K562 (cell line): Measurements from ENCODE around the gene ZNF512B. TPM values are rescaled to one million over a fixed set of nuclear protein-coding genes. Genes with fewer than 3 reads are reported as not detected.
A peak's percentile ranks its signal among the peaks of the same experiment; 100 is the strongest.

Experiments used
- ATAC-seq: fragments of 200-7000 bp; cut with Tn5 transposase; 3 replicates; pipeline ENCODE4 v1.9.1; 2020; ENCODE audit warnings: moderate library complexity
- BruUV-seq: library from RNA; stranded (reverse); fragments of 400-500 nt; replicated peaks from 2 replicates; lab custom pipeline; 2021; lab: Mats Ljungman, UMichigan
- CTCF ChIA-PET: fragments of 300-600 bp; formaldehyde crosslinking; extraction: SDS; loops from one replicate; lab custom pipeline; 2021; ENCODE audit warnings: low intra/inter-chr PET ratio; lab: Yijun Ruan, JAX
- POLR2A ChIA-PET: fragments of 300-600, 350-650 bp; sonication (Branson Sonifier 250); formaldehyde crosslinking; extraction: SDS; loops from one replicate; lab custom pipeline; 2021; ENCODE audit warnings: antibody characterized with exemption, inconsistent platforms; lab: Yijun Ruan, JAX
- DNase-seq, 4 experiments: peaks; one replicate each; pipeline versions ENCODE4 v3.0.0 to v3.0.0-alpha.2; 2011 to 2018; ENCODE audit warnings: low spot score in 3 of 4, mixed read lengths in 3 of 4; ENCODE audit errors: extremely low read depth in 1 of 4
- FAIRE-seq: peaks from 2 replicates; lab custom pipeline; 2011; peaks lifted over from hg19 to GRCh38; lab: Jason Lieb, UNC
- H2AFZ ChIP-seq: 2 replicates; pipeline ENCODE4 v1.6.0; 2011; ENCODE audit warnings: low read depth, low read length, control low read depth, inconsistent platforms
- H3K27ac ChIP-seq: fragments of 200-600 bp; 3 replicates; pipeline ENCODE4 v1.8.0; 2011; ENCODE audit warnings: low read depth, mild to moderate bottlenecking, control low read depth, inconsistent platforms, low read length, moderate library complexity, mixed read lengths; ENCODE audit errors: extremely low read depth
- H3K27me3 ChIP-seq, 2 experiments: fragments of 300-600 bp in 1 of 2; 2 replicates in 1 of 2; 3 replicates in 1 of 2; pipeline versions ENCODE4 v1.6.0 to v1.8.0; 2011; ENCODE audit warnings: inconsistent platforms in 2 of 2, low read length in 2 of 2, mild to moderate bottlenecking in 1 of 2, mixed read lengths in 1 of 2, moderate library complexity in 1 of 2; ENCODE audit not compliant: control insufficient read depth in 2 of 2, insufficient read depth in 2 of 2
- H3K36me3 ChIP-seq: fragments of 300-600 bp; 3 replicates; pipeline ENCODE4 v1.8.0; 2011; ENCODE audit warnings: mild to moderate bottlenecking, low read length, inconsistent platforms; ENCODE audit not compliant: control insufficient read depth, insufficient read depth
- H3K4me1 ChIP-seq, 2 experiments: fragments of 200-600 bp in 1 of 2; replicated peaks in 1 of 2; 2 replicates in 1 of 2; 3 replicates in 1 of 2; pipeline versions ENCODE4 v1.5.1 to v1.8.0; 2011; ENCODE audit warnings: inconsistent platforms in 2 of 2, low read length in 2 of 2, mild to moderate bottlenecking in 1 of 2, mixed read lengths in 1 of 2, moderate library complexity in 1 of 2; ENCODE audit not compliant: control insufficient read depth in 2 of 2, insufficient read depth in 2 of 2
- H3K4me2 ChIP-seq: 2 replicates; pipeline ENCODE4 v1.6.1; 2011; ENCODE audit warnings: low read length, control low read depth, inconsistent platforms, mixed read lengths; ENCODE audit not compliant: insufficient read depth
- H3K4me3 ChIP-seq: fragments of 200-600 bp; sonication (generic), shearing (Covaris generic); 2 replicates; pipeline ENCODE4 v1.5.1; 2016; ENCODE audit warnings: control low read depth, inconsistent platforms
- H3K79me2 ChIP-seq: fragments of 200-600 bp; 3 replicates; pipeline ENCODE4 v1.8.0; 2011; ENCODE audit warnings: low read length, inconsistent platforms; ENCODE audit not compliant: control insufficient read depth, insufficient read depth
- H3K9ac ChIP-seq, 2 experiments: 2 replicates each; pipeline versions ENCODE4 v1.6.0 to v1.6.1; 2011; ENCODE audit warnings: low read depth in 2 of 2, low read length in 2 of 2, control low read depth in 1 of 2, inconsistent platforms in 1 of 2, mild to moderate bottlenecking in 1 of 2, mixed read lengths in 1 of 2; ENCODE audit not compliant: insufficient read depth in 1 of 2
- H3K9me1 ChIP-seq: one replicate; pipeline ENCODE4 v1.6.0; 2011; ENCODE audit warnings: inconsistent platforms, mild to moderate bottlenecking, low read length, moderate library complexity; ENCODE audit not compliant: control insufficient read depth, insufficient read depth
- H3K9me3 ChIP-seq: replicated peaks from 2 replicates; pipeline ENCODE4 v1.5.1; 2011; ENCODE audit warnings: low read depth, low read length, inconsistent platforms; ENCODE audit not compliant: control insufficient read depth, insufficient read depth
- H4K20me1 ChIP-seq: replicated peaks from 2 replicates; pipeline ENCODE4 v1.6.1; 2011; ENCODE audit warnings: low read length, inconsistent platforms, mixed read lengths; ENCODE audit not compliant: control insufficient read depth, insufficient read depth
- CCAR2 ChIP-seq: fragments of 200-400 bp; formaldehyde crosslinking; IDR thresholded peaks from 2 replicates; pipeline ENCODE4 v1.6.1; 2017; ENCODE audit warnings: mild to moderate bottlenecking, low read depth, low read length
- EWSR1 ChIP-seq: fragments of 450-650 bp; IDR thresholded peaks from 2 replicates; pipeline ENCODE4 v1.6.1; 2018; ENCODE audit warnings: borderline replicate concordance, mild to moderate bottlenecking, low read depth, moderate library complexity; ENCODE audit not compliant: partially characterized antibody
- JUN ChIP-seq, 2 experiments: sonication (generic) in 1 of 2; formaldehyde crosslinking in 1 of 2; IDR thresholded peaks; 2 replicates each; pipeline versions ENCODE4 v1.6.1 to v1.8.0; 2012 to 2022; ENCODE audit warnings: borderline replicate concordance in 2 of 2, mild to moderate bottlenecking in 2 of 2, improper control_type of control experiment in 1 of 2, low read depth in 1 of 2, low read length in 1 of 2, missing genetic modification reagents in 1 of 2
- MEF2D ChIP-seq: conservative IDR thresholded peaks from 2 replicates; pipeline ENCODE4 v1.6.1; 2016; ENCODE audit warnings: low read depth, missing genetic modification characterization, missing compliant biosample characterization
- POLR2B ChIP-seq: fragments of 450-650 bp; IDR thresholded peaks from 2 replicates; pipeline ENCODE4 v1.6.1; 2018; ENCODE audit warnings: low read depth; ENCODE audit not compliant: partially characterized antibody
- RBM17 ChIP-seq: fragments of 200-400 bp; formaldehyde crosslinking; IDR thresholded peaks from 2 replicates; pipeline ENCODE4 v1.6.1; 2017; ENCODE audit warnings: low read depth, mild to moderate bottlenecking, low read length, borderline replicate concordance
- SMAD1 ChIP-seq: fragments of 150-350 bp; IDR thresholded peaks from 2 replicates; pipeline ENCODE4 v1.6.1; 2014; ENCODE audit warnings: low read length, low read depth; ENCODE audit not compliant: partially characterized antibody
- ZNF436 ChIP-seq: fragments of 250-450, 450-650 bp; sonication (Bioruptor Pico); formaldehyde crosslinking; IDR thresholded peaks from 2 replicates; pipeline ENCODE4 v1.7.0; 2020; ENCODE audit warnings: mild to moderate bottlenecking
- WGBS: fragments of 100-300 bp; shearing (Covaris generic); methylation state at CpG from one replicate; pipeline ENCODE4 v1.1.6; 2016; ENCODE audit warnings: low coverage, mixed read lengths; ENCODE audit not compliant: insufficient coverage; ENCODE audit errors: missing lambda C conversion rate; 5-methylcytosine and 5-hydroxymethylcytosine counted together
- in situ Hi-C: fragments of 300-500 bp; cut with MboI; formaldehyde crosslinking; loops from 4 replicates; pipeline ENCODE4 v1.15.0; 2018; ENCODE audit warnings: inconsistent platforms, mixed read lengths
- intact Hi-C: fragments of 100-400 bp; cut with micrococcal nuclease; formaldehyde crosslinking; loops from 2 replicates; pipeline ENCODE4 v1.14.2; 2022
- polyA plus RNA-seq, 8 experiments: library from polyadenylated mRNA; depleted of rRNA in 4 of 8; stranded (reverse) in 5 of 8; unstranded in 3 of 8; fragments of >200 nt; fragmentation: Nextera tagmentation in 2 of 8; fragmentation: Illumina TruSeq in 1 of 8; extraction: Ambion mirVana in 2 of 8; extraction: Trizol in 1 of 8; gene quantifications; 2 replicates each; pipeline versions ENCODE4 v1.2.1 to v1.2.3, GENCODE V29; 2011 to 2014; ENCODE audit warnings: inconsistent platforms in 1 of 8, missing spikeins in 1 of 8
- total RNA-seq, 7 experiments: library from RNA; depleted of rRNA in 6 of 7; stranded (reverse); fragments of >200 nt in 6 of 7; fragmentation: Illumina TruSeq in 2 of 7; extraction: Trizol in 2 of 7; gene quantifications; 2 replicates each; pipeline versions ENCODE4 v1.2.1 to v1.2.3, GENCODE V29; 2011 to 2021; ENCODE audit warnings: low replicate concordance in 1 of 7
- TF ChIP-seq, protein P1 (sequence below): fragments of 250-450 bp; sonication (Bioruptor Pico); IDR thresholded peaks from 2 replicates; pipeline ENCODE4 v1.4.0; 2020; ENCODE audit warnings: borderline replicate concordance

ZNF512B gene
- total and polyA plus RNA-seq, 9 of the 15 experiments (the other 6 are each of a cell fraction or from before 2014, with no cell fraction given), result 0.01 to 27.8 (median 8.2) TPM

DNA sequence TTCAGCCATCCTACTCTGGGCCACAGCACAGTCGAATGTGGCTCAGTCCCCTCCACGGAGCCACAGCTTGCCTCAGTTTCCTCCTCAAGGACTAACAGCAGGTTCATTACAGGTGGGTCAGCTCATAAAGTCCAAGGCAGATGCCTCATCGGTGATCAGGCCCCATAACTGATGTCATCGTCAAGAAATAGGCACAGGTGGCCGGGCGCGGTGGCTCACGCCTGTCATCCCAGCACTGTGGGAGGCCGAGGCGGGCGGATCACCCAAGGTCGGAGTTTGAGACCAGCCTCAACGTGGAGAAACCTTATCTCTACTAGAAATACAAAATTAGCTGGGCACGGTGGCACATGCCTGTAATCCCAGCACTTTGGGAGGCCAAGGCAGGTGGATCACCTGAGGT lies 17.0 kb downstream of the ZNF512B start:
- no TSS peak for BruUV-seq
- ATAC-seq (no peak), FAIRE-seq (no peak), DNase-seq (no peak)
- POLR2A ChIA-PET, result interaction anchor here (0.7 kb wide), 1 partner anchor 88 kb away, joined by 3 read pairs; no protein-coding TSS in a partner anchor
- peaks cover 21% of the 10 kb centered on the region for H3K9me1 ChIP-seq
- peak overlapping the region in 1 of 2 experiments; percentile 55; a peak in 2 of 4 replicates for H3K9ac ChIP-seq
- TF ChIP-seq POLR2B (no peak), MEF2D (tag) (no peak), EWSR1 (no peak), ZNF436 (CRISPR knock-in tag) (no peak), RBM17 (no peak), JUN (IDR thresholded peaks at IDR 0.05; ENCODE audit: borderline replicate concordance, low read depth, low read length) (no peak), JUN (CRISPR knock-in tag; IDR thresholded peaks at IDR 0.05; ENCODE audit: borderline replicate concordance) (no peak), CCAR2 (no peak), SMAD1 (no peak)
- TF ChIP-seq, protein P1, sequence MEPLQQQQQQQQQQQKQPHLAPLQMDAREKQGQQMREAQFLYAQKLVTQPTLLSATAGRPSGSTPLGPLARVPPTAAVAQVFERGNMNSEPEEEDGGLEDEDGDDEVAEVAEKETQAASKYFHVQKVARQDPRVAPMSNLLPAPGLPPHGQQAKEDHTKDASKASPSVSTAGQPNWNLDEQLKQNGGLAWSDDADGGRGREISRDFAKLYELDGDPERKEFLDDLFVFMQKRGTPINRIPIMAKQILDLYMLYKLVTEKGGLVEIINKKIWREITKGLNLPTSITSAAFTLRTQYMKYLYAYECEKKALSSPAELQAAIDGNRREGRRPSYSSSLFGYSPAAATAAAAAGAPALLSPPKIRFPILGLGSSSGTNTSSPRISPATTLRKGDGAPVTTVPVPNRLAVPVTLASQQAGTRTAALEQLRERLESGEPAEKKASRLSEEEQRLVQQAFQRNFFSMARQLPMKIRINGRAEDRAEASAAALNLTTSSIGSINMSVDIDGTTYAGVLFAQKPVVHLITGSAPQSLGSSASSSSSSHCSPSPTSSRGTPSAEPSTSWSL, result no peak
- peaks cover 30 to 93% of the 10 kb centered on the region in 2 experiments for H3K4me1 ChIP-seq
- no peak overlapping the region for H3K4me3 ChIP-seq
- no peak overlapping the region for H3K4me2 ChIP-seq
- no peaks in the 10 kb centered on the region for H3K27me3 ChIP-seq
- H3K9me3 ChIP-seq, result no peaks in the 10 kb centered on the region
- H2AFZ ChIP-seq, result no peak overlapping the region
- intact Hi-C loops, result no loop called here
- H3K79me2 ChIP-seq, result peaks cover 81% of the 10 kb centered on the region
- no peak overlapping the region; the same call in 2 of the 3 replicates for H3K27ac ChIP-seq
- 78% methylated on average over 13 of the region's 14 CpGs for WGBS
- peaks cover 32% of the 10 kb centered on the region; the same call in 1 of the 3 replicates for H3K36me3 ChIP-seq
- CTCF ChIA-PET, result interaction anchor here (0.6 kb wide), 1 partner anchor 77 kb away, joined by 4 read pairs; no protein-coding TSS in a partner anchor
- peaks cover 55% of the 10 kb centered on the region for H4K20me1 ChIP-seq
- in situ Hi-C loops, result no loop called here
